Tongue (tissue), 2 donors: ENCODE measurements around the gene AKIP1. TPM values are rescaled to one million over a fixed set of nuclear protein-coding genes. Genes with fewer than 3 reads are reported as not detected.
"Not testable (repeated sequence)": the region's sequence is repeated elsewhere in the genome, so short reads cannot be mapped to it uniquely, and the experiment has no call there.

Experiments
- DNase-seq: peaks from one replicate; pipeline ENCODE4 v3.0.0-alpha.2; 2015
- total RNA-seq: library from RNA; depleted of rRNA; stranded (reverse); fragments of >200 nt; gene quantifications from one replicate; pipeline ENCODE4 v1.2.3, GENCODE V29; 2014

AKIP1 gene
- total RNA-seq, 1 donor from 2014 or later: 48.1 TPM

DNA sequence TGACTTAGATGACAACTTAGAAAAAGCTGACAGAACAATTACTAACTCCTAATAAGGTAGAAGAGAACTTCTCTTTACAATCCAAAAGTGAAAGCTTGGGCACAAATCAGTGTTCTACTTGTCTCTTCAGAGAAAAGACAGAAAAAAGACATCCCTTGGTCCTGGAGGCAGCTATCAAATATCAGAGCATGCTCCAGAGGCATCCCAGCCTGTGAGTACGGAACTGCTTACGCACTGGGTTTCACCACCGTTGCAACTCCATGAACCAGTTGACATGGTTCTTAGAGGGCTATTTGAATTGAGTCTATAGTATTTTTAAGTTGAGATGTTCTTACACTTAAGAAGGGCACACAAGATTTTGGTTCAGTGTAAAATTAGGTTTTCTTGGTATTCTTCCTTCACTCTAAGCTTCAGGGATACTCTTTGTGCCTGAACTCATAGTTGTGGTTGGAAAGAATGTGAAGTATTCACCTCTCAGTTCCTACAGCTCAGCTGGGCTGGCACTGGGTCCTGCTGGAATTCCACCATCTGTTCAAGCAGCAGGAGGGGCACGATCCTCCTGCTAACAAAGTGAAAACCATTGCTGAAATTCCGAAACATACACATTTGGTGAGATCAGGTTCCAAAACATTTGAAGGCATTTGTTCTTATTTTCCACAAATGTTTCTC lies 6.3 kb downstream of the AKIP1 start:
- DNase-seq: peak; percentile 89

DNA sequence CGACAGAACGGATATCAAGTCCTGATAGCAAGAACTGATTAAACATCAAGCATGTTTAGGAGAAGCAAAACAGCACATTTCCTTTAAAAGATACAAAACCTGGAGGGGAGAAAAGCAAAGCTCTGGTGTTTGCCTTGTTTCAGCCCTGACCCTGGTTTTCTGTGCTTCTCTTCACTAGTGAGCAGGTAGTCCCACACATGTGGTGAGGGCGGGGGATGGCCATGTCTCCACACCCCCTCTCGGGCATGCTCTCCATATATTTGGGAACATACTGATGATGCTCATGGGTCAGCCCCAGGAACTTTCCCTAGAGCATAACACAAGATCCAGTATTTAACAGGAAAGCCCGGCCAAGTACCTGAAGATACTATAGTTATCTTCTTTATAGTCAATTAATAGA lies 11.7 kb downstream of the AKIP1 start:
- no peak for DNase-seq

DNA sequence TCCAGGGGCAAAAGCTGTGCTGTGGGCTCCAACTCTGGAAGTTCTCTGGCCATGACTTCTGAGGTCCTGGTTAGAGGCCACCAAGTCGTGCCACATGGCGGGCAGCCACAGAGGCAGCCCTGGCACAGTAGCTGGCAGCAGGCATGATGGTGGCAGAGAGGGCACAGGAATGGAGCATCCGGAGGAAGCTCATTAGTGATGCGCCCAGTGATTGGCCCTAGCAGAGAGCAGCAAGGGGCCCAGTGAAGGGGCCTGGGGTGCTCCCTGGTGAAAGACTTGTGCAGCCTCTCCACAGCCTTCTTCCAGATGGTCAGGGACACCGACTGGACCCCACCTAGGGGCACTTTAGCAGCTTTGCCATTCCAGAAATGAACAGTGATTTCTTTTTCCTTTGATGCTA lies 14.7 kb downstream of the AKIP1 start:
- DNase-seq: no peak

DNA sequence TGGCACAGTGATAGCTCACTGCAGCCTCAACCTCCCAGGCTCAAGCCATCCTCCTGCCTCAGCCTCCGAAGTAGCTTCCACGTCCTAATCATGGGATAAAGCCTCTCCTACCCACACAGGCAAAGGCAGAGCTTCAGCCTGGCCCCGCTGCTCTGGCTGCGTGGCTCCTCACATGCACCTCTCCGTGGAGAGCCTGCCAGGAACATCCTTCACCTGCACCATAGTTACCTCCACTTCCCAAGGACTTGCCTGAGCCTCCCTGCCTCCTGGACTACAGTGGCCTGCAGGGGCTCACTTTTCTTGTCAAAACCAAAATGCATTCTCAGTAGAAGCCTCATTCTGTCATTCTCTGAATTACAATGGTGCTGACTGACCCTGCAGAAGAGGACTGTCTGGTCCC lies 15.2 kb downstream of the AKIP1 start:
- DNase-seq: no peak

DNA sequence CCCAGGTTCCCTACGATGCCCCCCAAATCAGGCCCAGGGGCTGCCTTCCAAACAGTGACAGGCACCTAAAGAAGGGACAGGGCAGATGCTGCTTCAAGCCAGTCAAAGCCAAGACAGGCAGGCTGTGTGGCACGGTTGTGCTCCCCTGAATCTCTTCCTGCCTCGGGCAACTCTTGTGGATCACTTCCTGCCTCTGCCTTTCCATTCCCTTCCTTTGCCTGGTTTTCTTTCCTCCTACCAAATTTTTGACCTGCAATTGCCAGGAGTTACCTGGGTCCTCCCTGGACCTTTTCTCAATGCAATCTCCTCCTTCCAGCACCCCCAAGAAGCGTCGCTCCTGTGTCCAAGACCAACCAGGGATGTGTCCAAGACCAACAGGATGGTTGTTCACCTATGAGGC lies 16.2 kb downstream of the AKIP1 start:
- DNase-seq: no peak

DNA sequence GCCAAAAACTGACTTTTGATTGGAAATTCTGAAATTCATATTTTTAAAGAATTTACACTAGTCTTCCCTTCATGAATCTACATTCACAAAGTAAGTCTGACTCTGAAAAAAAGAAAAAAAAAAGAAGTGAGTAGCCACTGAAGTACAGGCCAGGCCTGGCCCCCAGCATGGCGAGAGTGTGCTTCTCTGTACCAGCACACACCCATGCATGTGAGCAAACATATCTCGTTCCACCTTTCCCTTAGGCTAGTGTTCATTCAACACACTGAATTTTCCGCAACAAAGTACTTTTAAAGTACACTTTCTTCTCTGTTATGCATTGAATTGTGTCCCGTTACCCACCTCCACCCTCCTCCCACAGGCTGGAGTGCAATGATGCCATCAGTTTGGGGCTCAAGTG lies 17.2 kb downstream of the AKIP1 start:
- DNase-seq: no peak

DNA sequence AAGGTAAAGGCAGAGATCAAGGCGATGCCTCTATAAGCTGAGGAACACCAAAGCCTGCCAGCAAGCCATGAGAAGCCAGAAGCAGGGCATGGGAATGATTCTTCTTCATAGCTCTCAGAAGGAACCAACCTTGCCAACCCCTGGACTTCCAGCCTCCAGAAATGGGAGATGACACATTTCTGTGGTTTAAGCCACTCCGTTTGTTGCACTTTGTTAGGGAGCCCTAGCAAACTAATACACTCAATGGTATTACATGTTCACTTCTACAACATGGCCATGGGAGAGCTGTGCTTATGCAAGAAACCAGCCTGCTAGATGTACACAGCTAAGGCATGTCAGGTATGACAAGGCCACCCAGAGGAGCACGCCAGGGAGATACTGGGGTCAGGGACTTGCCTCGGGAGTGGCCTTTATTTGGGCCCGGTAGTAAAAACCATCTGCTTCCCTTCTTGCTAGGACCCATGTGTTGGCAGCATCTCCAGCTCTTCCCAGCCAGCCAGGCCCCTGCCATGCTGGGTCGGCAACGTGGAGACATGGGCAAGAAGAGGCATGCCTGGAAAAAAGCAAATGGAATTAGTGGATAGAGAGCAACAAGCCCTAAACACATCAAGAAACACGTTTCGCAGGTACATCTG lies 18.1 kb downstream of the AKIP1 start:
- no peak for DNase-seq

DNA sequence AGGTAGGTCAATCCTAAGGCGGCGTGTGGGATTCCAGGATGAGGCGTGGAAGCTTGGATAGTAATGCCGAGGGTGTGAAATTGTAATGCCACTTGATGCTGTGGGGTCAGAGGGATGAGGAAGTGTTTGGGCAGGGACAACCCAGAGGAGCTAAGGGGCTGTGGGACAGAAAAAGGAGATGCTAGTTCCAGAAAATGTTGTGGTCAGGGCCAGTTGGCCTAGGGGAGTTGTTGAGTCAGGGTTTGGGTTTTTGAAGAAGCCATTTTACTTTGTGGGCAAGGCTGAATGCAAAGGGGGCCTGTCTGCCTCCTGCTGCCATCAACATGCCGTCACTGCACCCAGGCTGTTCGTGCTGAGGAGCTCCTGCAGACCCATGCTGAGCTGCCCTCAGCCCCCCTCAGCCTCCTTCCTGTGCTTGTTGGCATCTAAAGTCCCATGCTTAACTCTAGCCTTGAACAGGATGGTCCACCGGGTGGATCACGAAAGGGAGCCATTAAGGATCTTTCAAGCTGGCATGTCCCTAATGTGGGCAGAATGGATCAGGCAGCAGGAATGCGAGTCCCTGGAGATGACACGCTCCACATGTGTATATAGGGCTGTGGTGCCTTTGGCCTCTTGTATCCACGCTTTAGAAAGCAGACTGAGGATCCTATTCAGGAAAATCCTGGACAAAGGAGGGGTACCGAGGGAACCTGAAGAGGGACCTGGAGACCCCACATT lies 19.6 kb downstream of the AKIP1 start:
- DNase-seq: no peak

DNA sequence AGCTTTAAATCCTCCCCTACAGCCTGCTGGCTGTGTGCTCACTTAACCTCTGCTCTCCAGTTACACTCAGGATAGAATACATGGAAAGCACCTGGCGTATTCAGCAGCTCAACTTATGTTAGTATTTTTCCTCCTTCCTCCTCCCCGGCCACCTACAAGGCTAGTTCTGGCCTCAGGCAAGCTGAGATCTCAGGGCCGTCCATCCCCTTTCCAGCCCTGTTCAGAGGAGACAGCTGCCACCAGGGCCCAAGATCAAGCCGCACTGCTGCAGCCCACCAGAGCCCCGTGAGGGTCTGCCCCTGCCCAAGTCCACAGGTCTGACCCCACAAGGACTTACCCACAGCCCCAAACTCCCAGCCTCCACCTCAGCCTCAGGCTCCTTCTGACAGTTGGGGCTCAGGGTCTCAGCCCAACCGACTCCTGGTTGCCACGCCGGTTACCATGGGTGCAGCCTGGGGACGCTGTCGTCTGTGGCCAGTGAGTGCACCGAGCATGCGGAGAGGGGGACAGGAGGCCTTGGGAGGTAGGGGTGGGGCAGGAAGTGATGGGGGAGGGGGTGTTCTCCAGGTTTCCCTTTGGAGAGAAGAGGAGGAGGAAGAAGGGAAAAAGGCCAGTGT lies 21.7 kb downstream of the AKIP1 start, which contains the start of gene C11orf16:
TSS of gene C11orf16 (minus strand) at position 384 of the 617 bp plus-strand sequence. CDS start 639 bp downstream, outside the sequence.
- DNase-seq: no peak

DNA sequence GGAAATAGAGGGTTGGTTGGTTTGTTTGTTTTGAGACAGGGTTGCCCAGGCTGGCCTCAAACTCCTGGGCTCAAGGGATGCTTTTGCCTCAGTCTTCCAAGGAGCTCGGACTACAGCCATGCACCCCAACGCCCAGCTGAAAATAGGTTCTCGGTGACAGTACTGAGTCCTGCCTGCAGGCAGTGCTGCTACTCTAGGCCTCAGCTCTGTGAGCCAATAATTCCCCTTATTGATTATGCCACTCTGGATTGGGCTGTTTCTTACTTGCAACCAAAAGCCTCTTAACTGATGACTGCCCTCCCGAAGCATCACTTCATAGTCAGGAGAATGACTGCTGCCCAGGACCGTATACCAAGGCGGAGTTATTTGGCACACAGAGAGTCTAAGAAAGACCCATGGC lies 22.9 kb downstream of the AKIP1 start:
- no peak for DNase-seq

DNA sequence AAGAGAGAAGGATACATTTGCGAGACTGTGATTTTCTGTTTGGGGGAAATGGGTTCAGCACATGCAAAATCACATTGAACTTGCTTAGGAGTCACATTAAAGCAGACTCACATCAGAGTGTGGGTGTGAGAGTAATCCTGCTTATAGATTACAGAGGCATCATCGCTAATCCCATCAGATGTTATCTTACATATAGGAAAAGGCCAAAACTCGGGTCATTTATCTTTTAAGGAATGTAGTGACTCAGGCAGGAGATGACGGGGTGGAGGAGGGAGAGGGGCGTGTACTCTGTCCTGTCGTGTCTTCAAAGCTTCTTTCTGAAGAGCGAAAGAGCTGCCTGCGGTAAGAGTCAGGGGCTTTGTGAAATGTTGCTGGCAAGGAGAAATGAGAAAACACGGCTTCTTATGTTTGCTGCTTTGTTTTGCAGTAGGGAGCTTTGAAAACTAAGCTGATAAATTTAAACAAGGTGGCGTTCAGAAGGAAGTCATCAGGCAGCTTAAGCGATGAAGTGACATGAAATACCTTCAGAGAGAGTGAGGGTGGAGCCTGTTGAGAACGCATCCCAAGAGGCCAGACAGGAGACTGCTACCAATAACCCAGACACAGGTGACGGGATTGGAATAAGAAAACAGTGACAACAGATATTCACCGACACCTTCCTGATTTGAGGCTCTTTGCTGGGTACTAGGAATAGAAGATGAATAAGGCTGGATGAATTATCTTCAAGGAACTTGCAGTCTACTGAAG lies 23.9 kb downstream of the AKIP1 start:
- no peak for DNase-seq

DNA sequence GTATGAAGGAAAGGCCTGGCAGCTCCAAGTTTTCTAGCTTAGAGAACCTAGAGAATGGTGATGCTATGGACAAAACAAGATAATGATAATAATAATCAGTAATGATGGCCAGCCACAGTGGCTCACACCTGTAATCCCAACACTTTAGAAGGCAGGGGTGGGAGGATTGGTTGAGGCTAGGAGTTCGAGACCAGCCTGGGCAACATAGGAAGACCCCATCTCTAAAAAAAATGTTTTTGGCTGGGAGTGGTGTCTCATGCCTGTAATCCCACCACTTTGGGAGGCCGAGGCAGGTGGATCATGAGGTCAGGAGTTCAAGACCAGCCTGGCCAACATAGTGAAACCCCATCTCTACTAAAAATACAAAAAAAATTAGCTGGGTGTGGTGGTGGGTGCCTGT lies 24.8 kb downstream of the AKIP1 start:
- not testable (repeated sequence) for DNase-seq

DNA sequence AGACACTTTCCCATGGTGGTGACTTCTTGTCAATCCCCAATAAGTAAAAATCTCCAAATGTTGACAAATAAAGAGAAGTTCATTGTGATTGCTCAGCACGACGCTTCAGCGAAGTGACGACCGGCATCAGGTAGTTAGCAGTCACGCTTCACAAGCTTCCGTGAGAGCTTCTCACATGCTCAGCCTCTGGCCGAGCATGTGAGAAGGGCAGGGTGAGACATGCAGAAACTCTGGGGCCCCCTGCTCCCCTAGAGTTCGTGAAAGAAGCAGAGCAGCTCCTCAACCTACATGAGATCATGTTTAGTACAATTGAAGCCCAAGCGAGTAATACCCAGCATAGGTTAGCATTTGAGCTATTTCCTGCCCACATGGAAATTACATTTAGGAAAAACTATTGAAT lies 26.2 kb downstream of the AKIP1 start:
- no peak for DNase-seq

DNA sequence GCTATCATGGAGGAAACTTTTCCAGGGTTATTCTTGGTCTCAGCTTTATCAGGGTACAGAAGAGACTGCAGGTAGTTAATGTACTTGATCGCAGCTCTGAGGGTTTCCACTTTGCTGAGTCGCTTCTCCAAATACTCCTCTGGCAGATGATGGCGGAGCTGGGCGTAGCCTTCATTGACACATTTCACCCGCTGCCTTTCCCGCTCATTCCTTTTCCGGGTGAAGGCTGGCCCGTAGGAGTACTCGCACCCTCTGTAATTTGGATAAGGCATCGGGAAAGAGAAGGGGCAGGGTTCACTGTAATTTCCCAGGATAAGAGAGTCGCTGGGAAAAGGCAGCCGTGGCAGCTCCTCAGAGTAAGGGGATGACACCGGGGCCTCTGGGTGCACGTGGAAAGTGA lies 26.7 kb downstream of the AKIP1 start:
- no peak for DNase-seq

DNA sequence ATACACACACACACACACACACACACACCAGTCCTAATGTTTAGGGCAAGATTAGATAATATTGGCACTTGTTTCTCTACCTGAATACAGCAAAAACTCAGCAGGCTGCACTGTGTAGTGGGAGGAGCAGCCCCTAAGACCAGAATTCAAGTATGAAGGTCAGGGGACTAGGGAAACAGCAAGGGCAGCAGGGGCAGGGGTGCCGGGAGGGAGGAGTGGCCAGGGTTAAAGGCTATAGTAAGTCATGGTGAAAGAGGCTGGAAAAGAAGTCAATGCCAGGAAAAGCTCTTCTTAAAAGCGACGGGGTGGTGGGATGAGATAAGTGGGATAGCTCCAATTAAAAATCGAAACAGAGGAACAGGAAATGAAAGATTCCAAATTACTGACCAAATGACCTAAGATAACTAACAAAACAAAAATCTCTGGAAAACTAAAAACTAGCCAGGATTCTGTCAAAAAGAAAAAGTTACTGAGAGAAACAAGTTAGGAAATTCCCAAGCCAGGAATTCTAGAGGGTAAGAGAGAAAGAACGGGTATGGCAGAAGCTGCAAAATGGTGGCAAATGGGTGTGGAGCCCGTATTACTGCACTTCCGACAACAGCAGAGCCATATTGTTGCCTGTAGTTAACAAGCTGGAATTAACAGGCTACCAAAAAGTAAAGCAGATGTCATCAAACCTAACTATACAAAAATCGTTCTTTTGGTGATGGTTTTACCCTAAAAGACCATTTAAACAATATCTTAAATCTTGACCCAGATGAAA lies 30.5 kb downstream of the AKIP1 start:
- DNase-seq: no peak

DNA sequence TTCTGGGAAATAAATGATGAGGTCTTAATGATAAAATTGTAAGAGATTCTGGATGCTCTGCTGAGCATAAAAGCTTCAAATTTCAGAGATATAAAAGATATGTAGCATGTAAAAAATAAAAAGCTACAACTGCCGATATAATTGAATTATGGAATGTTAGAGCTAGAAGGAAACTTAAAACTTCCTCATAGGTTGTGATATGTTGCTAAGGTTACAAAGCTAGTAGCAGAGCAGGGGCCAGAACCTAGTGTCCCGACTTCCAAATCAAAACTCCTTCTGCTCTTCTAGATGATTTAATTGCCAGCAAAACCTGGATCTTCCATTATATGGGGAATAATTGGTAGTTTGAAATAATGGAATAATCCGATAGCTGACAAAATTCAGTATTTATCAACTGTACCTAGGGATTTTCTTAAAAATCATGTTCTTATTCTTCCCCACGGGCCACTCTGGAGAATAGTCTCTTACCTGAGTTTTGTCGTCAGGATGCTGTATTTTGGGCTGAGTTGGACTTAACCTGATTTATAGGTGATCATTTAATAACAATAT lies 31.6 kb downstream of the AKIP1 start, which contains the start of gene ASCL3:
TSS of gene ASCL3 (minus strand) at position 499 of the 549 bp plus-strand sequence. CDS start 4,855 bp downstream, outside the sequence.
- DNase-seq: no peak

DNA sequence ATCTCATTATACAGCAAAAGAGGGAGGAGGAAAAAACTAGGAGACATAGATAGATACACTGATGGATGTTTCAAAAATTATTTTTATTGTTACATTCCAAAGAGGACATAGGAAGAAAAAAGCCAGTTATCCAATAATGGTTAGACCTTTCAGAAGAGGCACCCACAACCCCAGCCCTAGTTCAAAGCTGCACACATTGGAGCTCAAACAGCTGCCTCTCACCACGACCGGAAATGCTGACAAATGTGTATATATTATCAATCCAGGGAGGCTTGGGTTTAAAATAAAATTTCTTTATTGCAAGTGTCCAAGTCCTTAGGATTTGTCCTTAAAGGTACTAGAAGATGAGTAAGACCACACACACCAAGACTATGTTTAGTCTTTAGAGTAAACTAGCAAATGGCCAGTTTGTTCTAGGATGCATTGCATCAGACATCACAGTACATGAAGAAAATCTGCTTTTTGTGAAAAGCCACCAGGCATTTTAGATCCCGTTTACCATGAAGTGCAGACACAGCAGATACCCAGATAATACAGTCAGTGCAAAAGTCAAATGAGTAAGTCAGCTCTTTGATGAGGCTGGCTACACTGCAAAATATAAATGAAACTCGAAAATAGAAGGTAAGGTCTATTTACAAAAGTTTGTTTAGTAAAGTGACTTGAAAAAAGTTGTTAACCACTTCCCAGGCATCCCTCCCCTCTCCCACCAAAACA lies 36.4 kb downstream of the AKIP1 start:
- no peak for DNase-seq

DNA sequence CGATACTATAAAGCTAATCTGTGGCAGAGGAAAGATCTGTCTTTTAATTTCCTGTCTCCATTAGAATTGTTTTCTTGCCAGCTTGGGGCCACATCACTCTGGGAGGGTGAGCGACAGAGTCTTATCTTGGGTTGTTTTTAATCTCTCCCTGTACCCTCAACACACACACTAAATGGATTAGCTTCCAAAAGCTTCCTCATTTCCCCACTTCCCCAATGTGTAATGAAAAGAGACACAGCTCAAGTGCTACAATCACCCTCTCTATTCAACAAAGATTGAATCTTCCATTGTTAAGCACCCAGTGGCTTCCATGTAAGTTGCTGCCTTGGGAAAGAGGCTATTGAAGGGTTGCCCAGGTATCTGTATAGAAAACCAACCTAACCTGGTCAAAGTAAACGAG lies 37.9 kb downstream of the AKIP1 start:
- no peak for DNase-seq

DNA sequence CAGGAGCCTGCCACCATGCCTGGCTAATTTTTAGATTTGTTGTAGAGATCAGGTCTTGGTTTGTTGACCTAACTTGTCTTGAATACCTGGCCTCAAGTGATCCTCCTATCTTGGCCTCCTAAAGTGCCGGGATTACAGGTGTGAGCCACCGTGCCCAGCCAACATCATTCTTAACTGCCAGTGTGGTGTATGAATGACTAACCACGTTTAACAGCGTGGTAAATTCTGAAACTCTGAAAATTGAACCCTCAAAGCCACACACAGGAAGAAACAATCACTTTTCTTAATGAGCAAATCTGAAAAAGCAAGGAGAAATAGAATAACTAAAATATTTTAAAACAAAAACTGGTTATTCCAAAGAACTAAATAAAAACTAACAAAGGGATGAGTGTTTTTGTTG lies 45.9 kb downstream of the AKIP1 start:
- DNase-seq: no peak

DNA sequence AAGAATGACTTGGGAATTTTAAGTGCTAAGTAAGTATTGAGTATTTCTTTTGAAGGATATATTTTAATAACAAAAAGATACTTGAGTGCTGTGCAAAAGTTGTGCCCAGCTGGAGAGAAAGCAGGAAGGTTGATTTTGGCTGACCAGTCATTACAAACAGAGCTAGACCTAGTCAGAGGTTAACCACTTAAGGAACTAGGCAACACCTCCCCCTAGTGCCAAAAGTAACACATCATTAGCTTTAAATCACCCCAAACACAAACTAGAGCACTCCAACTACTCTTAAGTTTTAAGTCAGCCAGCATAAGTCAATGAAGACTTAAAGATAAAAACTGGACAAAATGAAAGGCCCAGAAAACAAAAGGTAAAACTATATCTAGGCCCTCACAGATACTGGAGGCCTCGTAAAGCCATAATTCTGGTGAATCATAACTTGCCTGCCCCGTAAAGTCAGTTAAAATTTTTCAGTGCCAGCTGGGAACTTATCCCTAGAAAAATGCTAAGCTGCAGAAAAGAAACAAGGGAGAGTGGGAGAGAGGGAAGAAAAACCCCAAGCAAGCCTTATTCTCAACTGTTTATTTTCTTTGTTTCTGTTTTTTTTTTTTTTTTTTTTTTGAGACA lies 48.7 kb downstream of the AKIP1 start:
- DNase-seq: peak; percentile 89
